GM23338 (cell line): Measurements from ENCODE around the gene EP400. TPM values are rescaled to one million over a fixed set of nuclear protein-coding genes. Genes with fewer than 3 reads are reported as not detected.

ENCODE experiments used
- ATAC-seq: fragments of 200-7000 bp; cut with Tn5 transposase; 3 replicates; pipeline ENCODE4 v1.9.1; 2020
- DNase-seq: peaks from one replicate; pipeline ENCODE4 v3.0.0-alpha.2; 2015; ENCODE audit warnings: low spot score
- H2AFZ ChIP-seq: fragments of 200-600 bp; sonication (generic); 2 replicates; pipeline ENCODE4 v1.8.0; 2016; ENCODE audit warnings: antibody characterized with exemption, mild to moderate bottlenecking, moderate library complexity
- H3F3A ChIP-seq: fragments of 200-600 bp; sonication (generic); replicated peaks from 2 replicates; pipeline ENCODE4 v1.8.0; 2017; ENCODE audit warnings: antibody characterized with exemption, mixed run types, low read depth
- H3K27ac ChIP-seq: fragments of 200-600 bp; sonication (generic); 2 replicates; pipeline ENCODE4 v1.6.1; 2016; ENCODE audit warnings: low read depth
- H3K27me3 ChIP-seq: fragments of 200-600 bp; sonication (generic); 2 replicates; pipeline ENCODE4 v1.8.0; 2016; ENCODE audit warnings: mild to moderate bottlenecking, mixed run types, moderate library complexity; ENCODE audit not compliant: insufficient read depth
- H3K36me3 ChIP-seq: fragments of 200-600 bp; sonication (generic); 2 replicates; pipeline ENCODE4 v1.8.0; 2016; ENCODE audit warnings: mild to moderate bottlenecking; ENCODE audit not compliant: insufficient read depth
- H3K4me1 ChIP-seq: fragments of 200-600 bp; sonication (generic); 2 replicates; pipeline ENCODE4 v1.8.0; 2016; ENCODE audit warnings: mild to moderate bottlenecking, moderate library complexity; ENCODE audit not compliant: insufficient read depth
- H3K4me2 ChIP-seq: fragments of 200-600 bp; sonication (generic); 2 replicates; pipeline ENCODE4 v1.7.1; 2017; ENCODE audit warnings: mixed run types
- H3K4me3 ChIP-seq: fragments of 200-600 bp; sonication (generic); 2 replicates; pipeline ENCODE4 v1.6.1; 2016; ENCODE audit warnings: mixed run types
- H3K79me2 ChIP-seq: fragments of 200-600 bp; sonication (generic); replicated peaks from 2 replicates; pipeline ENCODE4 v1.8.0; 2017; ENCODE audit warnings: mild to moderate bottlenecking; ENCODE audit not compliant: insufficient read depth
- H3K9me2 ChIP-seq: fragments of 200-600 bp; sonication (generic); 2 replicates; pipeline ENCODE4 v1.8.0; 2017; ENCODE audit not compliant: insufficient read depth
- H4K20me1 ChIP-seq: fragments of 200-600 bp; sonication (generic); replicated peaks from 2 replicates; pipeline ENCODE4 v1.8.0; 2017; ENCODE audit warnings: mild to moderate bottlenecking; ENCODE audit not compliant: insufficient read depth
- H3K27ac Mint-ChIP-seq: 2 replicates; pipeline ENCODE4 v1.8.0; 2020; ENCODE audit warnings: inconsistent platforms, mild to moderate bottlenecking, moderate library complexity, mixed read lengths
- H3K27me3 Mint-ChIP-seq: 3 replicates; pipeline ENCODE4 v1.8.0; 2022; ENCODE audit warnings: low read depth, mild to moderate bottlenecking, moderate library complexity, mixed read lengths, inconsistent platforms; ENCODE audit not compliant: insufficient read depth, poor library complexity
- H3K36me3 Mint-ChIP-seq: 3 replicates; pipeline ENCODE4 v1.8.0; 2021; ENCODE audit warnings: low read depth, mild to moderate bottlenecking, inconsistent platforms, moderate library complexity, mixed read lengths
- H3K4me1 Mint-ChIP-seq: 3 replicates; pipeline ENCODE4 v1.8.0; 2020; ENCODE audit warnings: mild to moderate bottlenecking, inconsistent platforms, mixed read lengths
- H3K4me3 Mint-ChIP-seq: 3 replicates; pipeline ENCODE4 v1.8.0; 2021; ENCODE audit warnings: moderate library complexity, mild to moderate bottlenecking, inconsistent platforms, mixed read lengths
- H3K9me3 Mint-ChIP-seq: 3 replicates; pipeline ENCODE4 v1.8.0; 2020; ENCODE audit warnings: moderate library complexity, mild to moderate bottlenecking, inconsistent platforms, mixed read lengths
- CREB1 ChIP-seq: fragments of 250-450 bp; sonication (Bioruptor Pico); IDR thresholded peaks from 2 replicates; pipeline ENCODE4 v1.5.0; 2020; ENCODE audit warnings: low read depth, mild to moderate bottlenecking, moderate library complexity
- EZH2 ChIP-seq: fragments of 200-600 bp; sonication (generic); IDR thresholded peaks from one replicate; pipeline ENCODE4 v1.8.0; 2017; ENCODE audit warnings: antibody characterized with exemption, mild to moderate bottlenecking, low read depth; ENCODE audit not compliant: unreplicated experiment
- EZH2phosphoT487 ChIP-seq: fragments of 200-600 bp; sonication (generic); IDR thresholded peaks from one replicate; pipeline ENCODE4 v1.8.1; 2018; ENCODE audit warnings: antibody characterized with exemption; ENCODE audit not compliant: unreplicated experiment
- JUNB ChIP-seq: IDR thresholded peaks from one replicate; pipeline ENCODE4 v1.6.1; 2016; ENCODE audit warnings: antibody characterized with exemption; ENCODE audit not compliant: unreplicated experiment
- NANOG ChIP-seq: IDR thresholded peaks from 2 replicates; pipeline ENCODE4 v1.6.1; 2016; ENCODE audit warnings: antibody characterized with exemption, borderline replicate concordance
- POLR2AphosphoS5 ChIP-seq: IDR thresholded peaks from 2 replicates; pipeline ENCODE4 v1.6.1; 2016; ENCODE audit warnings: antibody characterized with exemption, low read depth
- STAT1 ChIP-seq: IDR thresholded peaks from one replicate; pipeline ENCODE4 v1.6.1; 2016; ENCODE audit warnings: antibody characterized with exemption; ENCODE audit not compliant: unreplicated experiment
- ZNF331 ChIP-seq: fragments of 250-450 bp; sonication (Bioruptor Pico); IDR thresholded peaks from 2 replicates; pipeline ENCODE4 v1.5.0; 2020; ENCODE audit warnings: low read depth, mild to moderate bottlenecking, moderate library complexity
- polyA plus RNA-seq: library from polyadenylated mRNA; unstranded; fragments of >200 nt; fragmentation: Nextera tagmentation; extraction: Ambion mirVana; gene quantifications from 2 replicates; pipeline ENCODE4 v1.2.1, GENCODE V29; 2016
- total RNA-seq: library from RNA; depleted of rRNA; stranded (reverse); fragments of >200 nt; shearing (Covaris generic); gene quantifications from 2 replicates; pipeline ENCODE4 v1.2.3, GENCODE V29; 2014
- TF ChIP-seq, protein P1 (sequence below): fragments of 250-450 bp; sonication (Bioruptor Pico); IDR thresholded peaks from 2 replicates; pipeline ENCODE4 v1.5.0; 2020; ENCODE audit warnings: mild to moderate bottlenecking, moderate library complexity
- TF ChIP-seq, protein P2 (sequence below): IDR thresholded peaks from 2 replicates; pipeline ENCODE4 v1.6.1; 2016; ENCODE audit warnings: antibody characterized with exemption
- TF ChIP-seq, protein P3 (sequence below), 2 experiments: fragments of 200-600 bp in 1 of 2; sonication (generic) in 1 of 2; conservative IDR thresholded peaks; 2 replicates each; pipeline versions ENCODE4 v1.5.1 to v1.6.1; 2016 to 2017; ENCODE audit warnings: antibody characterized with exemption in 2 of 2, low read depth in 2 of 2, mild to moderate bottlenecking in 2 of 2, moderate library complexity in 1 of 2

The EP400 gene
- total and polyA plus RNA-seq, 2 experiments from 2014 or later: 26.3 to 57.2 TPM

DNA sequence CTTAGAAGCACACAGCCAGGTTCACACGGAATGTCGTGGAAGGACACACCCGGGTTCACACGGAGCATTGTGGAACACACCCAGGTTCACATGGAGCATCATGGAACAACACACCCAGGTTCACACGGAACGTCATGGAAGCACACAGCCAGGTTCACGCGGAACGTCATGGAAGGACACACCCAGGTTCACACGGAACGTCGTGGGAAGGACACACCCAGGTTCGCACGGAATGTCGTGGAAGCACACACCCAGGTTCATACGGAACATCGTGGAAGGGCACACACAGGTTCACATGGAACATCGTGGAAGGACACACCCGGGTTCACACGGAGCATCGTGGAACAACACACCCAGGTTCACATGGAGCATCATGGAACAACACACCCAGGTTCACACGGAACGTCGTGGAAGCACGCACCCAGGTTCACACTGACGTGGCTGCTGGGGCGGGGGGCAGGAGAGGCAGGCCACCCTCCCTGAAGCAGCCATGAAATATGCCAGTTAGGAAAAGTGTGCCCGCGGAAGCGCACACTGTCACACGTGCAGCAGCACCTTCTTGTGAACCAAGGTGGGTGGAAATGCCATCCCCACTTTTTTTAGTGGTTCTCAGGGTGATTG lies 86.4 kb downstream of the EP400 start:
- no peaks in the 10 kb centered on the region for H3K9me2 ChIP-seq
- 0 out of 3 replicates have a peak, but pooled peaks cover 4% of the 10 kb centered on the region for H3K4me1 Mint-ChIP-seq
- no peaks in the 10 kb centered on the region for H3K27me3 ChIP-seq
- H3K4me2 ChIP-seq: no peak overlapping the region
- ATAC-seq (no peak), DNase-seq (no peak)
- peaks cover 9% of the 10 kb centered on the region for H4K20me1 ChIP-seq
- H3K9me3 Mint-ChIP-seq: no peaks in the 10 kb centered on the region
- 0 out of 2 replicates have a peak, but pooled peaks cover 5% of the 10 kb centered on the region for H3K79me2 ChIP-seq
- peaks cover 5% of the 10 kb centered on the region for H3K27me3 Mint-ChIP-seq
- H3K36me3 ChIP-seq: peaks cover 19% of the 10 kb centered on the region
- peak overlapping the region; percentile 66; the same call in 1 of the 2 replicates for H3K27ac Mint-ChIP-seq
- H3K4me3 Mint-ChIP-seq: no peak overlapping the region
- no peak overlapping the region for H2AFZ ChIP-seq
- H3K36me3 Mint-ChIP-seq: peaks cover 90% of the 10 kb centered on the region
- no peak overlapping the region for H3K4me3 ChIP-seq
- H3K27ac ChIP-seq: no peak overlapping the region
- TF ChIP-seq EZH2 (no peak), EZH2phosphoT487 (no peak), ZNF331 (CRISPR knock-in tag) (no peak), NANOG (no peak), CREB1 (CRISPR knock-in tag) (no peak), POLR2AphosphoS5 (no peak), JUNB (no peak), STAT1 (no peak)
- TF ChIP-seq, protein P1, sequence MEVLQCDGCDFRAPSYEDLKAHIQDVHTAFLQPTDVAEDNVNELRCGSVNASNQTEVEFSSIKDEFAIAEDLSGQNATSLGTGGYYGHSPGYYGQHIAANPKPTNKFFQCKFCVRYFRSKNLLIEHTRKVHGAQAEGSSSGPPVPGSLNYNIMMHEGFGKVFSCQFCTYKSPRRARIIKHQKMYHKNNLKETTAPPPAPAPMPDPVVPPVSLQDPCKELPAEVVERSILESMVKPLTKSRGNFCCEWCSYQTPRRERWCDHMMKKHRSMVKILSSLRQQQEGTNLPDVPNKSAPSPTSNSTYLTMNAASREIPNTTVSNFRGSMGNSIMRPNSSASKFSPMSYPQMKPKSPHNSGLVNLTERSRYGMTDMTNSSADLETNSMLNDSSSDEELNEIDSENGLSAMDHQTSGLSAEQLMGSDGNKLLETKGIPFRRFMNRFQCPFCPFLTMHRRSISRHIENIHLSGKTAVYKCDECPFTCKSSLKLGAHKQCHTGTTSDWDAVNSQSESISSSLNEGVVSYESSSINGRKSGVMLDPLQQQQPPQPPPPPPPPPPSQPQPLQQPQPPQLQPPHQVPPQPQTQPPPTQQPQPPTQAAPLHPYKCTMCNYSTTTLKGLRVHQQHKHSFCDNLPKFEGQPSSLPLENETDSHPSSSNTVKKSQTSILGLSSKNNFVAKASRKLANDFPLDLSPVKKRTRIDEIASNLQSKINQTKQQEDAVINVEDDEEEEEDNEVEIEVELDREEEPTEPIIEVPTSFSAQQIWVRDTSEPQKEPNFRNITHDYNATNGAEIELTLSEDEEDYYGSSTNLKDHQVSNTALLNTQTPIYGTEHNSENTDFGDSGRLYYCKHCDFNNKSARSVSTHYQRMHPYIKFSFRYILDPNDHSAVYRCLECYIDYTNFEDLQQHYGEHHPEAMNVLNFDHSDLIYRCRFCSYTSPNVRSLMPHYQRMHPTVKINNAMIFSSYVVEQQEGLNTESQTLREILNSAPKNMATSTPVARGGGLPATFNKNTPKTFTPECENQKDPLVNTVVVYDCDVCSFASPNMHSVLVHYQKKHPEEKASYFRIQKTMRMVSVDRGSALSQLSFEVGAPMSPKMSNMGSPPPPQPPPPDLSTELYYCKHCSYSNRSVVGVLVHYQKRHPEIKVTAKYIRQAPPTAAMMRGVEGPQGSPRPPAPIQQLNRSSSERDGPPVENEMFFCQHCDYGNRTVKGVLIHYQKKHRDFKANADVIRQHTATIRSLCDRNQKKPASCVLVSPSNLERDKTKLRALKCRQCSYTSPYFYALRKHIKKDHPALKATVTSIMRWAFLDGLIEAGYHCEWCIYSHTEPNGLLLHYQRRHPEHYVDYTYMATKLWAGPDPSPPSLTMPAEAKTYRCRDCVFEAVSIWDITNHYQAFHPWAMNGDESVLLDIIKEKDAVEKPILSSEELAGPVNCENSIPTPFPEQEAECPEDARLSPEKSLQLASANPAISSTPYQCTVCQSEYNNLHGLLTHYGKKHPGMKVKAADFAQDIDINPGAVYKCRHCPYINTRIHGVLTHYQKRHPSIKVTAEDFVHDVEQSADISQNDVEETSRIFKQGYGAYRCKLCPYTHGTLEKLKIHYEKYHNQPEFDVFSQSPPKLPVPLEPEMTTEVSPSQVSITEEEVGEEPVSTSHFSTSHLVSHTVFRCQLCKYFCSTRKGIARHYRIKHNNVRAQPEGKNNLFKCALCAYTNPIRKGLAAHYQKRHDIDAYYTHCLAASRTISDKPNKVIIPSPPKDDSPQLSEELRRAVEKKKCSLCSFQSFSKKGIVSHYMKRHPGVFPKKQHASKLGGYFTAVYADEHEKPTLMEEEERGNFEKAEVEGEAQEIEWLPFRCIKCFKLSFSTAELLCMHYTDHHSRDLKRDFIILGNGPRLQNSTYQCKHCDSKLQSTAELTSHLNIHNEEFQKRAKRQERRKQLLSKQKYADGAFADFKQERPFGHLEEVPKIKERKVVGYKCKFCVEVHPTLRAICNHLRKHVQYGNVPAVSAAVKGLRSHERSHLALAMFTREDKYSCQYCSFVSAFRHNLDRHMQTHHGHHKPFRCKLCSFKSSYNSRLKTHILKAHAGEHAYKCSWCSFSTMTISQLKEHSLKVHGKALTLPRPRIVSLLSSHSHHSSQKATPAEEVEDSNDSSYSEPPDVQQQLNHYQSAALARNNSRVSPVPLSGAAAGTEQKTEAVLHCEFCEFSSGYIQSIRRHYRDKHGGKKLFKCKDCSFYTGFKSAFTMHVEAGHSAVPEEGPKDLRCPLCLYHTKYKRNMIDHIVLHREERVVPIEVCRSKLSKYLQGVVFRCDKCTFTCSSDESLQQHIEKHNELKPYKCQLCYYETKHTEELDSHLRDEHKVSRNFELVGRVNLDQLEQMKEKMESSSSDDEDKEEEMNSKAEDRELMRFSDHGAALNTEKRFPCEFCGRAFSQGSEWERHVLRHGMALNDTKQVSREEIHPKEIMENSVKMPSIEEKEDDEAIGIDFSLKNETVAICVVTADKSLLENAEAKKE: no peak
- TF ChIP-seq, protein P2, sequence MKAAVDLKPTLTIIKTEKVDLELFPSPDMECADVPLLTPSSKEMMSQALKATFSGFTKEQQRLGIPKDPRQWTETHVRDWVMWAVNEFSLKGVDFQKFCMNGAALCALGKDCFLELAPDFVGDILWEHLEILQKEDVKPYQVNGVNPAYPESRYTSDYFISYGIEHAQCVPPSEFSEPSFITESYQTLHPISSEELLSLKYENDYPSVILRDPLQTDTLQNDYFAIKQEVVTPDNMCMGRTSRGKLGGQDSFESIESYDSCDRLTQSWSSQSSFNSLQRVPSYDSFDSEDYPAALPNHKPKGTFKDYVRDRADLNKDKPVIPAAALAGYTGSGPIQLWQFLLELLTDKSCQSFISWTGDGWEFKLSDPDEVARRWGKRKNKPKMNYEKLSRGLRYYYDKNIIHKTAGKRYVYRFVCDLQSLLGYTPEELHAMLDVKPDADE: no peak
- TF ChIP-seq, protein P3, sequence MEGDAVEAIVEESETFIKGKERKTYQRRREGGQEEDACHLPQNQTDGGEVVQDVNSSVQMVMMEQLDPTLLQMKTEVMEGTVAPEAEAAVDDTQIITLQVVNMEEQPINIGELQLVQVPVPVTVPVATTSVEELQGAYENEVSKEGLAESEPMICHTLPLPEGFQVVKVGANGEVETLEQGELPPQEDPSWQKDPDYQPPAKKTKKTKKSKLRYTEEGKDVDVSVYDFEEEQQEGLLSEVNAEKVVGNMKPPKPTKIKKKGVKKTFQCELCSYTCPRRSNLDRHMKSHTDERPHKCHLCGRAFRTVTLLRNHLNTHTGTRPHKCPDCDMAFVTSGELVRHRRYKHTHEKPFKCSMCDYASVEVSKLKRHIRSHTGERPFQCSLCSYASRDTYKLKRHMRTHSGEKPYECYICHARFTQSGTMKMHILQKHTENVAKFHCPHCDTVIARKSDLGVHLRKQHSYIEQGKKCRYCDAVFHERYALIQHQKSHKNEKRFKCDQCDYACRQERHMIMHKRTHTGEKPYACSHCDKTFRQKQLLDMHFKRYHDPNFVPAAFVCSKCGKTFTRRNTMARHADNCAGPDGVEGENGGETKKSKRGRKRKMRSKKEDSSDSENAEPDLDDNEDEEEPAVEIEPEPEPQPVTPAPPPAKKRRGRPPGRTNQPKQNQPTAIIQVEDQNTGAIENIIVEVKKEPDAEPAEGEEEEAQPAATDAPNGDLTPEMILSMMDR (conservative IDR thresholded peaks at IDR 0.05; ENCODE audit: low read depth in 2 of 2): no peak
- no peaks in the 10 kb centered on the region for H3K4me1 ChIP-seq
- H3F3A ChIP-seq: no peaks in the 10 kb centered on the region
